Stimulated activated naive CD8-positive, alpha-beta T cell treated with anti-CD3 and anti-CD28 coated beads, Interleukin-15, Interleukin-2, amounts not matched to agents 100 ng/mL and 50 ng/mL, for 24 hours (primary cell): ENCODE results near the gene SLC6A12.

Experiments
- H3K27ac Mint-ChIP-seq: one replicate; pipeline ENCODE4 v1.8.0; 2021; ENCODE audit warnings: mild to moderate bottlenecking, mixed read lengths
- H3K27me3 Mint-ChIP-seq: one replicate; pipeline ENCODE4 v1.8.0; 2021; ENCODE audit warnings: mixed read lengths
- H3K36me3 Mint-ChIP-seq: one replicate; pipeline ENCODE4 v1.8.0; 2021; ENCODE audit warnings: low read depth, mixed read lengths
- H3K4me1 Mint-ChIP-seq: one replicate; pipeline ENCODE4 v1.8.0; 2021; ENCODE audit warnings: low read depth, mixed read lengths
- H3K4me3 Mint-ChIP-seq: one replicate; pipeline ENCODE4 v1.8.0; 2021; ENCODE audit warnings: mild to moderate bottlenecking, mixed read lengths
- H3K9me3 Mint-ChIP-seq: one replicate; pipeline ENCODE4 v1.8.0; 2021; ENCODE audit warnings: mixed read lengths

Gene SLC6A12

GRCh38 chr12:148676-149416, 65.1 kb downstream of the SLC6A12 start:
- H3K9me3 Mint-ChIP-seq = no peaks in the 10 kb centered on the region
- no peaks in the 10 kb centered on the region for H3K27me3 Mint-ChIP-seq
- no peaks in the 10 kb centered on the region for H3K36me3 Mint-ChIP-seq
- no peak overlapping the region for H3K4me3 Mint-ChIP-seq
- H3K27ac Mint-ChIP-seq = no peak overlapping the region
- H3K4me1 Mint-ChIP-seq = peaks cover 3% of the 10 kb centered on the region

DNA sequence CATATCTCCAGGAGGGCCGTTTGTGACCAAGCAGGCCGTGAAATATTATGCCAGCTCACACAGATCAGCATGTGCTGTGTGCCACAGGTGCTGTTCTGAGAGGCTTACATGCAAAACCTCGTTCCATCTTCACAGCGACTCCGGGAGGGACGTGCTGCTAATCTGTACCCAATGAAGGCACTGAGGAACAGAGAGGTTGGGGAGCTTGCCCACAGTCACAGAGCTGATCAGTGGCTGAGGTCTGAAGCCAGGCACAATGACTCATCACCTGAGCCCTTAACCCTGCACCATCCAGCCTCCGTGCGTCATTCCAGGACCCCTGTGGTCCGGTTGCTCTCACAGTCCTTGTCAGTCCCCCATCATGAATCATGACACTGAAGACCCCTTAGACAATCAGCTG, 66.7 kb downstream of the SLC6A12 start:
- Mint-ChIP-seq H3K4me1 (no peaks in the 10 kb centered on the region), H3K4me3 (no peak overlapping the region), H3K27me3 (no peaks in the 10 kb centered on the region), H3K36me3 (no peaks in the 10 kb centered on the region), H3K9me3 (no peaks in the 10 kb centered on the region), H3K27ac (no peak overlapping the region)

DNA sequence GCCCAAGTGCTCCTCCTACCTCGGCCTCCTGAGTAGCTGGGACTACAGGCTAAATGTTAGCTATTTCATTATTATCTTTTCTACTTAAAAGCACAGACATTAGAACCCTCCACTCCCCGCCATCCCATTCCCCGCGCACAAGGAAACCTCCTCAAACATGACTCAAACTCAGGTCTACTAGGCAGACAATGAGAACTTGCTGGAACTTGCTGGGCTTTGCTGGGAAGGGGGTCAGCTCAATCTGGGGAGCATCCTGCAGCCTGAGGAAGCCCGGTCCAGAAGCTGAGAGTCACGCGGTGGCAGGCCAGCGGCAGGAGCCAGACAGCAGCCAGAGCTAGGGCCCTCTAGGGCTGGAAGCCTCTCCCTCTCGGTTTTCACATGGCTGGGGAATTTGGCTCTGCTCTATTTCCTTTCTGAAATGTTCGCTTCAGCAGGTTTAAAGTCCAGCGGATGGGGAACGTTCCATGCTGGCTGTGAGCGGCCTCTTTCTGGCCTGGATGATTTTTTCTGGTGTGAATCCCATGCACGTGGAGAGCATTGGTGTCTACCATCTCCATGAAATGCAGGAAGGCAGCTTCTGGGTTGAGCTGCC, 68.5 kb downstream of the SLC6A12 start:
- Mint-ChIP-seq H3K36me3 (no peaks in the 10 kb centered on the region), H3K4me1 (peaks cover 2% of the 10 kb centered on the region), H3K9me3 (no peaks in the 10 kb centered on the region), H3K27me3 (peaks cover 2% of the 10 kb centered on the region), H3K4me3 (no peak overlapping the region), H3K27ac (no peak overlapping the region)

GRCh38 chr12:144650-145284, 69.2 kb downstream of the SLC6A12 start:
- Mint-ChIP-seq H3K9me3 (no peaks in the 10 kb centered on the region), H3K4me3 (no peak overlapping the region), H3K27ac (no peak overlapping the region), H3K27me3 (peaks cover 9% of the 10 kb centered on the region), H3K4me1 (peaks cover 8% of the 10 kb centered on the region), H3K36me3 (no peaks in the 10 kb centered on the region)

DNA sequence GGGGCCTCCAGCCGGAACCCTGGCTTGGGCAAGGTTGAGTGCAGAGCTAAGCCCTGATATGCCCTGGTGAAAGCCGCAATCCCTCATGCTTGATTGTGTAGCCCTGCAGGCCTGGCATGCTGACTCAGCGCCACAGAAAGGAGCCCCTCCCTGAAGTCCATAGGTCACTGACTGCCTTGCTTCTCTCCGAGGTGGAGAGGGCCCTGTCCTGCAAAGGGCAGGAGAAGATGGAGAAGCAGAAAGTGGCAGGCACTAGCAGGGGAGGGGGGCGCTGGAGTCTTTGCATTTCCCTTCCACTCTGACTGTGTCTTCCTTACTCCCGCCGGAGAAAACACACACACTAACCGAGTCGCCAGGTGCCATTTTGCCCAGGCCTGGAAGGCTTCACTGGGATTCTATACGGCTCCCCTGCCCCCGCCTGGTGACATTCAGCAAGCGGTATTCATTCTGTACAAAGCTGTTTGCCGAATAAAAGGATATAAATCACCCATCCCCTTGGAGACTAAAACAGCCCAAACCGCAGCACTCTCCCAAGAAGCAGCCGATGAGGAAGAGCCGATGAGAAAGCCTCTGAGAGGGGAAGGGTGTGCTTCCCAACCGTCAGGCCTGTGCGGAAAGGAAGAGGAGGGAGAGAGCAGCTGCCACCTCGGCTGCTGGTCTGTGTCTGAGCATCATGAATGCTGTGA, 69.8 kb downstream of the SLC6A12 start:
- H3K27me3 Mint-ChIP-seq = peaks cover 14% of the 10 kb centered on the region
- no peak overlapping the region for H3K4me3 Mint-ChIP-seq
- peaks cover 15% of the 10 kb centered on the region for H3K4me1 Mint-ChIP-seq
- H3K36me3 Mint-ChIP-seq = no peaks in the 10 kb centered on the region
- H3K9me3 Mint-ChIP-seq = no peaks in the 10 kb centered on the region
- H3K27ac Mint-ChIP-seq = no peak overlapping the region

GRCh38 chr12:140162-140561, 73.8 kb downstream of the SLC6A12 start:
- peaks cover 14% of the 10 kb centered on the region for H3K27me3 Mint-ChIP-seq
- no peak overlapping the region for H3K27ac Mint-ChIP-seq
- H3K4me3 Mint-ChIP-seq = peak overlapping the region; percentile 83
- H3K9me3 Mint-ChIP-seq = no peaks in the 10 kb centered on the region
- no peaks in the 10 kb centered on the region for H3K36me3 Mint-ChIP-seq
- H3K4me1 Mint-ChIP-seq = peaks cover 16% of the 10 kb centered on the region
